ENCODE data around the gene FADS6. TPM values are rescaled to one million over a fixed set of nuclear protein-coding genes. Genes with fewer than 3 reads are reported as not detected.
A peak's percentile ranks its signal among the peaks of the same experiment; 100 is the strongest.
"Not testable (repeated sequence)": the region's sequence is repeated elsewhere in the genome, so short reads cannot be mapped to it uniquely, and the experiment has no call there.

The FADS6 gene
- total RNA-seq, 1 donor from 2014 or later, result 1.4 TPM

GRCh38 chr17:74888469-74888868, 5.0 kb downstream of the FADS6 start:
- ATAC-seq, result no peak

- no peak for ATAC-seq
Measured at GRCh38 chr17:74883241-74883745, 10.1 kb downstream of the FADS6 start.

GRCh38 chr17:74882517-74883240, 10.8 kb downstream of the FADS6 start:
- no peak for ATAC-seq

DNA sequence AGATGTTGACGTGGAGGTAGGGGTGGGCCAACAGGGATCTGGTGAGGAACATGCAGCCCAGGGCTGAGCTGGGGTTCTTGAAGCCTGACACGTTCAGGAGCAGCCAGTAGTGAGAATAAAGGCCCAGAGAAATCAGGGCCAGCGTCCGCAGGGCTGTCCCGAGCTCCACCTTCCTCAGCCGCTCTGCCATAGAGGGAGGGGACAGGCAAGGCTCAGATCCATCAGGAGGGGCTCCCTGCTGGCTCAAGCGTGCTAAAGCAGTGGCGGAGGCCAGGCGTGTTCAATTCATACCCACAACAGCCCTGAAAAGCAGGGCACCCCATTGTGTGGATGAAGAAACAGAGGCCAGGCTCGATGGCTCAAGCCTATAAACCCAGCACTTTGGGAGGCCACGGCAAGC, 12.4 kb downstream of the FADS6 start:
- no peak for ATAC-seq

GRCh38 chr17:74879308-74879707, 14.1 kb downstream of the FADS6 start:
- ATAC-seq, result no peak

- no peak for ATAC-seq
Measured at GRCh38 chr17:74878658-74879057, 14.8 kb downstream of the FADS6 start.

GRCh38 chr17:74877592-74878548, 15.6 kb downstream of the FADS6 start:
- peak; percentile 79 for ATAC-seq

DNA sequence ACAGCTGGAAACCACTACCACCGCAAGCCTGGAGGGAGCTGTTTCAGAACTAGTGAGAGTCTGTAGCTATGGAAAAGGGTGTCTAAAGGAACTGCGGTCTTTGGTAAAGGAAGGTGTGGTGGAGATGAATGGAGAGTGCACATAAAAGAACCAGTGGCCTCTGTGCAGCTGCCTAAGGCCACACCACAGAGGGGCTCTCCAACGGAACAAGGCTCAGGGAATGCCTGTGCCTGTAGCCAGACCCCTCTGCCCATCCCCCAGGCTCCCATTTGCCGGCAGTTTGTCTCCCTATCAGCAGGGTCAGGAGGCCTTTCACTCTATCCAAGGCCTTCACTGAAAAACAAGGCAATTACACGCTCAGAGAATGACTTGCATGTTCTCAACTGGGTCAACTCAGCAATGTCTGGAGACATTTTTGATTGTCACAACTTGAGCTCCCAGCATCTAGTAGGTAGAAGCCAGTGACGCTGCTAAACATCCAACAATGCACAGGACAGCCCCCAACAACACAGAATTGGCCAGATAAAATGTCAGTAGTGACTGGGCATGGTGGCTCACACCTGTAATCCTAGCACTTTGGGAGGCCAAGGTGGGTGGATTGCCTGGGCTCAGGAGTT, 17.3 kb downstream of the FADS6 start:
- no peak for ATAC-seq

DNA sequence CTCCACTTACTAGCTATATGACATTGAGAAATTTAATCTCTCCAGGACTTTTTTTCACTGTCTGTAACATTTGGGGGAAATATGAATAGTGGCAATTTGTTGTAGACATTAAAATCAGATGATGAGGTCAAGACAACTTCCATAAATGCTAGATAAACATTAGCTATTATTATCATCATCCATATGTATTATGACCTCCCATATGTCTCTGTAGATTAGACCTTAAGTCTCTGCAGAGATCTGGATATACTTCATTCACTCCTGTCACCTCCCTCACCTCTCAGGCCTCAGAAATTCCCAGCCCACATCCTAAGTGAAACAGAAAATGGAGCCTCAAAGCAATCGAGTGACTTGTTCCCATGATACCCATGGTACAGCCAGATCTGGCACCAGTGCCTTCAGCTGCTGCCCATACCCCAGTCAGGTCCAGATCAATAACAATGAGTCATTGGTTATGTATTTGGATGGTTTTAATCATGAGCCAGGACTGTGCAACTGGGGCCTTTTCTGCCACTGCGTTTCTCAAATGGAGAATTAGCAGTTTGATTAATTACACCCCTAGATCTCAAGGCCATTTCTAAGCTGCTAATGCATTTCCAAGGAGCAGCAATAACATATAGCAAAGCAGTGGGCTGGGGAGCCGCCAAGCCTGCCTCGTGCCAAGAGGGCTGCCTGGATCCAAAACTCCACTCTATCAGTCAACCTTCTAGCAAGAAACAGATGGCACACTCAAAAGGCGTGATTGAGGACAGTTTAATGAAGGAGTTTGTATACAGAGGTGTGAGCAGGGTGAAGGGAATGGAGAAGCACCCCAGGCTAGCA, 18.1 kb downstream of the FADS6 start:
- no peak for ATAC-seq

DNA sequence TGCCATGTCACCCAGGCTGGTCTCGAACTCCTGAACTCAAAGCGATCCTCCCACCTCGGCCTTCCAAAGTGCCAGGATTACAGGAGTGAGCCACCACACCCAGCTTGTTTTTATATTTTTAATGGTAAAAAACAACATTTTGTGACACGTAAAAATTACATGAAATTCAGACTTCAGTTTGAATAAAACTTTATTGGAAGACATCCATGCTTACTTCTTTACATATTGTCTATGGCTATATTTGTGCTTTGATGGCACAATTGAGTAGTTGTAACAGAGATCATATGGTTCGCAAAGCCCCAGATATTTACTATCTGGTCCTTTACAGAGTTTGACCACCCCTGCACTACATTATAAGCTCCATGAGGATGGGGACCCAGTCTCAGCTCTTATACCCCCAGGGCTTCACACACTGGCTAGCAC, 18.8 kb downstream of the FADS6 start:
- no peak for ATAC-seq

DNA sequence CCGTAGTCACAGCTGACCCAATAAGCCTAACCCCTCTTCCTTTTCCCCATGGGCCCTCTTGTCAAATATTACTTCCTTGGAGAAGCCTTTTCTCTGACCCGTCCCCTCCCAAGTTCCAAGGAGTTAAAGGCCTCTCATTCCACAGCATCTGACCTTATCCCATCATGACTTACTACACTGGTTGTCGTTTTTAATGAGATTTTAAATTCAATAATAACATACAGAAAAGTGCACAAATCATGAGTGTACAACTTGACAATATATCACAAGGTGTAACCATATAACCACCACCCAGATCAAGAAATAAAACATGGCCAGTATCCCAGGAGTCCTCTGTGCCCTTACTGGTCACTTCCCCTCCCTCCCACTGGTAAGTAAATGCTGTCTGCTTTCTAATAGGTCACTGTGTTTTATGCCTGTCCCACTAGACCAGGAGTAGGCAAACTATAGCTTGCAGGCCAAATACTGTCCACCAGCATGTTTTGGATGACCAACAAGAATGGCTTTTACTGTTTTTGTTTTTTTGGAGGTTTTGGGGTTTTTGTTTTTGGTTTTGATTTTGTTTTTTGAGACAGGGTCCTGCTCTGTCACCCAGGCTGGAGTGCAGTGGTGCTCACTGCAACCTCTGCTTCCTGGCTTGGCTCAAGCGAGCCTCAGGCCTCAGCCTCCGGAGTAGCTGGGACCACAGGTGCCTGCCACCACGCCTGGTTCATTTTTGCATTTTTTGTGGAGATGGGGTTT, 19.4 kb downstream of the FADS6 start:
- ATAC-seq, result no peak

GRCh38 chr17:74873037-74873873, 20.2 kb downstream of the FADS6 start:
- peak; percentile 96 for ATAC-seq

DNA sequence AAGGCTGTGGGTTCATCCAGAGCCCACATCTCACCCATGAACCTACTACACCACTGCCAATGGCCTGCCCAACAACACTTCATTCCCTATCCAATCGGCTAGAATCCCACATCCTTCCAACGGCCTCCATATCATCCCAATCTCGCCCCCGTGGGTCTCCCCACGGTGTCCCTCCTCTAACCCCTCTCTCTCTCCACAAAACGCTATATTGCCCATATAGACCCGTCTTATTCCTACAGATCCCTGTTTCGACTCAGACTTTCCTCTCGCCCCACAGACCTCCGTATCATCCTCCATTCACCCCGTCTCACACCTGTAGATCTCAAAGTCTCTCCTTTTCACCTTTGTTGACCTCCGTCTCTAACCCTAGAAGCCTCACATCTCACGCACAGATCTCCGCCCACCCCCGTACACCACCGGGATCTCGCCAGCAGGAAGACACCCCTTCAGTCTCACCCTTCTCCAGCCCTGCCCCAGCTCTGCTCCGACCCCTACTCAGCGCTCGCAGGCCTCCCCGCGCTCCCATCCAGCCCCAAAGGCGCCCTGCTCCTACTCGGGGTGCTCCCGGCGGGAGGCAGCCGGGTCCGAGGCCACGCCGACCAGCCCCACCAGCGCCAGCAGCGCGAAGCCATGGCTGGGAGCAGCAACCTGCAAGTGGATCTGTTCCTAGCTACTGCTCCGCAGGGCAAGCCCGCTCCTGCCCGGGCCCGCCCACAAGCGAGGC, 21.0 kb downstream of the FADS6 start, which contains the start of gene FDXR:
Gene FDXR (minus strand): TSS at position 682 of the 724 bp plus-strand sequence. CDS start 50 bp downstream, at position 632.
- no peak for ATAC-seq

DNA sequence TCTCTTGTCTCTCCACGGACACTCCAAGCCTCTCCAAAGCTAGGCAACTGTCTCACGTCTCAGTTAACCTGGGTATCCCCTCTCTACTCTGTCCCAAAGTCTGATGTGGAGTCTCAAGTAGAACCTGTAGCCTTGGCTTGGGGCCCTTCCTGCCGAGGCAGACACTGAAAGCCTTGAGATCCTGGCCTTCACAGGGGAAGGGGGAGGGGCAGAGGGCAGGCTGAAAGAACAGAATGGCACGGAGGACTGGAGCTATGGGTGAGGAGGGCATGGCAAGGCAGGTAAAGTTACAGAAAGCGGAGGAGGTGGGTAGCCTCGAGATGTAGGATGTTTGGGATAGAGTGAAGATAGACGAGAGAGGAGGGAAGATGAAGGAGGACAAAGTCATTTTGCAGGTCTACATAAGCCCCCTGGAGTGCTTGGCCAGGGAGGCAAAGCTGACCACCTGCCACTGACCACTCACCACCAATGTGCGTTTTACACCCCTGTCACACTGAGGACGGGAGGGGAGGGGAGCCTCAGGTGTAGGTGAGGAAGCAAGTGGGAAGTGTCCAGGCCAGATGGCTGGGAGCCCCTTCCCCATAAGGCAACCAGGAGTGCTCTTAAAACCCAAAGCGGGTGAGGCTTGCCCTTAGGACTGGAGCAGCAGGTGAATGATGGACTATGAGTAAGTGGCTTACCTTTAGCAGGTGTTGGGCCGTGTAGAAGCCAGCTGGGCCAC, 21.9 kb downstream of the FADS6 start:
- no peak for ATAC-seq

GRCh38 chr17:74870512-74870911, 22.9 kb downstream of the FADS6 start:
- no peak for ATAC-seq

DNA sequence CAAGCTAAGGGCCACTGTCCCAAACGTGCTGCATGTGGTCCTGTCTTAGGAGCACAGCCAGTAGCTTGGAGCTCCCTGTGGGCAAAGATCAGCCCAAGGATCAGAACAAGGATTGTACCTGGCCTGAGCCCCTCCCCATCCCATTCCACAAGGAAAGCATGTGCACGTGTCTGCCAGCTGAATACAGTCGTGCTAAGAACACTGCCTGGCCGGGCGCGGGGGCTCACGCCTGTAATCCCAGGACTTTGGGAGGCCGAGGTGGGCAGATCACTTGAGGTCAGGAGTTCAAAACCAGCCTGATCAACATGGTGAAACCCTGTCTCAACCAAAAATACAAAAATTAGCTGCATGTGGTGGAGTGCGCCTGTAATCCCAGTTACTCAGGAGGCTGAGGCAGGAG, 23.4 kb downstream of the FADS6 start:
- ATAC-seq, result not testable (repeated sequence)

DNA sequence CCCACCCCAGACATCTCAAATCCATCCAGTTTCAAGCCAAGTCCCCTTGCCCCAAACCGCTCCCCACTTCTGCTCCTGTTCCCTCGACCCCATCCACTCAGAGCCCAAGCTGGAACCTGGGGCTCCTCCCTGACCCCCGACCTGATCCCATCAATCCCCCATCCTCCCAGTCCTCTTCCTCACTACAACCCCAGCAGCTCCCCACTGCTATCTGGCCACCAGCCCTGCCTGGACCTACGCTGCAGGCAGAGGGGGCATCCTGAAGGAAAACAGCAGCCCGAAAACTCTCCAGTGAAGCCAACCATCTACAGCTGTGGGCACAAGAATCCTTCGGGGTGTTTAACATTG, 24.6 kb downstream of the FADS6 start:
- ATAC-seq, result no peak

DNA sequence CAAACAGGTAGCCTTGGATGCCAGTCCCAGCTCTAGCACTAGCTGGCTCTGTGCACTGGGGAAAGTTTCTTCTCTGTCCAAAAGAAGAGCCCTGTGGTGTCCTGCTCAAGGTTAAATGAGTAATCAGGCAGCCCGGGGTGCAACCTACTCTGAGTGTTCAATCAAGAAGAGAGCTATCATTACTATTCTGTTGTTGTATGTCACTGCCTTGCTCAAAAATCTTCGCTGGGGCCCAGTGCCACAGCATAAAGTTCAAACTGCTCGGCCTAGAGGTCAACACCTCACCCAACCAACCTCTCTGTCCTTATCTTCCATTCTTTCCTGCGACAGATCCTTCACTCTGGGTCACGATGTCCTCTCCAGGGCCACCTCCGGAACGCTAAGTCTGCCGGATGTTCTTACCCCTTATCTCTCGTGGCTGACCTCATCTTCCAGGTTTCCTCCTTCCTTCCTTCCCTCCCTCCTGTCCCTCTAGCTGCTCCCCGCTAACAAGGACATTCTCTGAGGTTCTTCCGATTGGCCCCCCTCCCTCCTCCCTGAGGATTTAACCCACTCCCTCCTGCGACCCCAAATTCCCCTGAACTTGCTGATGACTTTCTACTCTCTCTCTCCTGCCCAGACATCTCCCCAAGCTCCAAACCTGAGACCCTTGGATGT, 25.1 kb downstream of the FADS6 start:
- ATAC-seq, result no peak

Measured in esophagus mucosa (tissue), 1 donor.